Endothelial cell of umbilical vein (primary cell): ENCODE measurements around the gene HUS1. TPM values are rescaled to one million over a fixed set of nuclear protein-coding genes. Genes with fewer than 3 reads are reported as not detected.

ENCODE experiments used
- BruUV-seq: library from RNA; stranded (reverse); fragments of 400-500 nt; replicated peaks from 2 replicates; lab custom pipeline; 2021; lab: Mats Ljungman, UMichigan
- CTCF ChIA-PET: fragments of 300-600, 350-600 bp; sonication (Branson Sonifier 250); formaldehyde crosslinking; loops from one replicate; lab custom pipeline; 2021; ENCODE audit warnings: antibody characterized with exemption, inconsistent platforms; lab: Charles Lee
- POLR2A ChIA-PET: fragments of 300-600, 350-600 bp; sonication (Branson Sonifier 250); formaldehyde crosslinking; loops from one replicate; lab custom pipeline; 2021; ENCODE audit warnings: antibody characterized with exemption, inconsistent platforms; lab: Charles Lee
- DNase-seq: peaks from one replicate; pipeline ENCODE4 v3.0.0-alpha.2; 2011; ENCODE audit warnings: low read depth, low spot score
- FAIRE-seq: peaks from 2 replicates; lab custom pipeline; 2011; peaks lifted over from hg19 to GRCh38; lab: Jason Lieb, UNC
- H2AFZ ChIP-seq: 2 replicates; pipeline ENCODE4 v1.6.0; 2012; ENCODE audit warnings: low read depth, low read length, control low read depth, inconsistent platforms
- H3K27ac ChIP-seq: 2 replicates; pipeline ENCODE4 v1.5.1; 2011; ENCODE audit warnings: low read depth, mild to moderate bottlenecking, control low read depth, low read length, moderate library complexity; ENCODE audit not compliant: insufficient read depth
- H3K27me3 ChIP-seq, 2 experiments: 2 replicates each; pipeline versions ENCODE4 v1.6.0 to v1.6.1; 2011; ENCODE audit warnings: low read length in 2 of 2, mixed read lengths in 1 of 2; ENCODE audit not compliant: control insufficient read depth in 2 of 2, insufficient read depth in 2 of 2
- H3K36me3 ChIP-seq, 2 experiments: 2 replicates in 1 of 2; 3 replicates in 1 of 2; pipeline ENCODE4 v1.5.1; 2011; ENCODE audit warnings: low read length in 2 of 2, mild to moderate bottlenecking in 1 of 2, moderate library complexity in 1 of 2; ENCODE audit not compliant: control insufficient read depth in 2 of 2, insufficient read depth in 2 of 2; ENCODE audit errors: extremely low read depth in 1 of 2
- H3K4me1 ChIP-seq: 3 replicates; pipeline ENCODE4 v1.5.1; 2011; ENCODE audit warnings: mild to moderate bottlenecking, low read length; ENCODE audit not compliant: control insufficient read depth, insufficient read depth; ENCODE audit errors: extremely low read depth
- H3K4me2 ChIP-seq: 2 replicates; pipeline ENCODE4 v1.6.1; 2011; ENCODE audit warnings: low read length, control low read depth, mixed read lengths; ENCODE audit not compliant: insufficient read depth
- H3K4me3 ChIP-seq, 3 experiments: fragments of 200-600 bp in 1 of 3; sonication (generic), shearing (Covaris generic) in 1 of 3; replicated peaks in 1 of 3; 2 replicates each; pipeline ENCODE4 v1.5.1; 2011 to 2016; ENCODE audit warnings: control low read depth in 3 of 3, low read length in 3 of 3, mild to moderate bottlenecking in 2 of 3, inconsistent platforms in 1 of 3, low read depth in 1 of 3, moderate library complexity in 1 of 3; ENCODE audit not compliant: insufficient read depth in 1 of 3
- H3K79me2 ChIP-seq: 2 replicates; pipeline ENCODE4 v1.6.0; 2012; ENCODE audit warnings: low read length, inconsistent platforms; ENCODE audit not compliant: control insufficient read depth, insufficient read depth
- H3K9ac ChIP-seq: replicated peaks from 2 replicates; pipeline ENCODE3; 2011; ENCODE audit warnings: low read length, control low read depth; ENCODE audit not compliant: insufficient read depth; ENCODE audit errors: extremely low read depth
- H3K9me1 ChIP-seq: replicated peaks from 3 replicates; pipeline ENCODE4 v1.6.0; 2011; ENCODE audit warnings: mild to moderate bottlenecking, low read length; ENCODE audit not compliant: control insufficient read depth, insufficient read depth; ENCODE audit errors: extremely low read depth
- H3K9me3 ChIP-seq: replicated peaks from 2 replicates; pipeline ENCODE4 v1.5.1; 2012; ENCODE audit warnings: low read length, inconsistent platforms; ENCODE audit not compliant: control insufficient read depth, insufficient read depth
- H4K20me1 ChIP-seq: replicated peaks from 2 replicates; pipeline ENCODE3; 2011; ENCODE audit warnings: mild to moderate bottlenecking, low read length; ENCODE audit not compliant: control insufficient read depth, insufficient read depth; ENCODE audit errors: extremely low read depth
- EZH2 ChIP-seq: IDR thresholded peaks from 2 replicates; pipeline ENCODE4 v1.6.1; 2012; ENCODE audit warnings: borderline replicate concordance, low read depth, mild to moderate bottlenecking, moderate library complexity, low read length, inconsistent platforms; ENCODE audit not compliant: severe bottlenecking
- MYC ChIP-seq: IDR thresholded peaks from one replicate; pipeline ENCODE4 v1.6.1; 2011; ENCODE audit warnings: mild to moderate bottlenecking, low read depth, low read length
- dilution Hi-C: fragments of 300-500 bp; cut with MboI; formaldehyde crosslinking; loops from one replicate; pipeline ENCODE4 v1.15.0; 2019; ENCODE audit warnings: low sequenced_read_pairs; ENCODE audit not compliant: extremely low pct_ligation_motif_present
- intact Hi-C: fragments of 100-400 bp; cut with micrococcal nuclease; formaldehyde crosslinking; loops from one replicate; pipeline ENCODE4 v1.10.0; 2022
- polyA plus RNA-seq, 4 experiments: library from polyadenylated mRNA; depleted of rRNA in 3 of 4; stranded (reverse) in 3 of 4; unstranded in 1 of 4; fragments of >200 nt; gene quantifications; 2 replicates each; pipeline versions ENCODE4 v1.2.1 to v1.2.3, GENCODE V29; 2011 to 2012; ENCODE audit warnings: missing spikeins in 1 of 4
- total RNA-seq: library from RNA; stranded (reverse); gene quantifications from 2 replicates; pipeline ENCODE4 v1.2.3, GENCODE V29; 2021
- TF ChIP-seq, protein P1 (sequence below), 2 donors: IDR thresholded peaks; 1 replicate in 1 of 2; 2 replicates in 1 of 2; pipeline ENCODE4 v1.5.1; 2011; ENCODE audit warnings: low read length in 2 of 2, mild to moderate bottlenecking in 2 of 2, moderate library complexity in 2 of 2, control low read depth in 1 of 2, inconsistent platforms in 1 of 2, low read depth in 1 of 2; ENCODE audit not compliant: insufficient read depth in 1 of 2; ENCODE audit errors: extremely low read depth in 1 of 2

The HUS1 gene
- total and polyA plus RNA-seq, 2 donors (not counting 3 experiments of a cell fraction or from before 2014, with no cell fraction given) = 21.4 to 49.7 TPM

DNA sequence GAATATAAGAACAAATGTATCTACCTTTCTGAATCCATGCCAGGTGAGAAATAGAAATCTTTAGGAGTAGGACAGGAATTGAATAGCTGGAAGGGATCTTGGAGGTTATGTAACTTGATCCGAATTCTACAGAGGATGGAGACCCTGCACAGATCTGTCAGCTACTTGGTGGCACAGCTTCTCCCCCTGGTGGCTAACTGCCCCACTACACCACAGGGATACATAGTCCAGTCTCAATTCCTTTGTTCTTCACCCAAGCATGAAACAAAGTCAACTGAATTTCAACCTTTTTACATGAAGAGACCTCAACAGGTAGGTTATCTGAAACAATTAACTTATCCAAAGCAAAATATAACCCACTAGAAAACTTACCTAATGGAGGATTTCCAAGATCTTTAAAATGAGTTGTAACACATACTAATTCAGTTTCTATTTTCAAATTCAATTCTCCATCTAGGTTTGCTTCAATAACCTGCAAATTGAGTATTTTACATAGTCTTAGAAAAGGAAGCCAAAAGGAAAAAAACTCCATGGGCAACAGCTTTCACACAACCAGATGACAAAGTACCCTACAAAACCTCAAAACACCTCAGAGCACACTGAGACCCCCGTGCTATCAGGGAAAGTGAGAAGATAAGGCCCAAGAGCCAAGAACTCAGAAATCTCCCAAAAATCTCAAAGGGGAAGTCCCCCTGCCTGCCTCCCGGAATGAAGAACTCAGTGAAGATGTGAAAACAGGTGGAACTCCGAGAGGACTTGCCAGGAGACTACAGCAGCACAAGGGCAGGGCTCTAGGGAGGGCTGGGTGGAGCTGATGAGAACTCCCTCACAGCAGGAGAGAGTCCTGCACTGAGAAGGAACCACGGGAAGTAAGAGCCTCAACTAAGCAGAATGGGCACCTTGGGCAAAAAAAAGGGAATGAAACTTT, 10.3 kb downstream of the HUS1 start:
- no peaks in the 10 kb centered on the region for H4K20me1 ChIP-seq
- no peak overlapping the region for H3K4me3 ChIP-seq
- H3K9ac ChIP-seq = peak overlapping the region; percentile 12
- POLR2A ChIA-PET = interaction anchor here (0.6 to 0.9 kb wide), 2 partner anchors 21 to 24 kb away, joined by 4 to 5 read pairs; partner anchors contain the start of gene PKD1L1
- intact Hi-C loops = loop anchor here (1.0 kb wide), 1 partner anchor 24 kb away; no protein-coding TSS in a partner anchor
- no peaks in the 10 kb centered on the region for H3K9me1 ChIP-seq
- CTCF ChIA-PET = interaction anchor here (0.6 to 9.6 kb wide), 21 partner anchors 8 to 703 kb away, joined by 3 to 371 read pairs (median 5); partner anchors contain the start of gene PKD1L1
- H3K27ac ChIP-seq = peak overlapping the region; percentile 73
- dilution Hi-C loops = no loop called here
- H2AFZ ChIP-seq = no peak overlapping the region
- BruUV-seq = no TSS peak
- H3K36me3 ChIP-seq = peaks cover 35 to 40% of the 10 kb centered on the region in 2 experiments
- H3K4me1 ChIP-seq = peaks cover 32% of the 10 kb centered on the region
- DNase-seq = peak; percentile 90
- peaks cover 1% of the 10 kb centered on the region for H3K79me2 ChIP-seq
- H3K4me2 ChIP-seq = no peak overlapping the region
- peak; percentile 93 for FAIRE-seq
- TF ChIP-seq, protein P1, sequence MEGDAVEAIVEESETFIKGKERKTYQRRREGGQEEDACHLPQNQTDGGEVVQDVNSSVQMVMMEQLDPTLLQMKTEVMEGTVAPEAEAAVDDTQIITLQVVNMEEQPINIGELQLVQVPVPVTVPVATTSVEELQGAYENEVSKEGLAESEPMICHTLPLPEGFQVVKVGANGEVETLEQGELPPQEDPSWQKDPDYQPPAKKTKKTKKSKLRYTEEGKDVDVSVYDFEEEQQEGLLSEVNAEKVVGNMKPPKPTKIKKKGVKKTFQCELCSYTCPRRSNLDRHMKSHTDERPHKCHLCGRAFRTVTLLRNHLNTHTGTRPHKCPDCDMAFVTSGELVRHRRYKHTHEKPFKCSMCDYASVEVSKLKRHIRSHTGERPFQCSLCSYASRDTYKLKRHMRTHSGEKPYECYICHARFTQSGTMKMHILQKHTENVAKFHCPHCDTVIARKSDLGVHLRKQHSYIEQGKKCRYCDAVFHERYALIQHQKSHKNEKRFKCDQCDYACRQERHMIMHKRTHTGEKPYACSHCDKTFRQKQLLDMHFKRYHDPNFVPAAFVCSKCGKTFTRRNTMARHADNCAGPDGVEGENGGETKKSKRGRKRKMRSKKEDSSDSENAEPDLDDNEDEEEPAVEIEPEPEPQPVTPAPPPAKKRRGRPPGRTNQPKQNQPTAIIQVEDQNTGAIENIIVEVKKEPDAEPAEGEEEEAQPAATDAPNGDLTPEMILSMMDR (IDR thresholded peaks at IDR 0.05; ENCODE audit: extremely low read depth in 1 of 2, insufficient read depth in 1 of 2, low read depth in 1 of 2, low read length in 2 of 2) = peak; percentile 91 to 95
- TF ChIP-seq MYC = no peak
- TF ChIP-seq EZH2 = no peak
- H3K9me3 ChIP-seq = no peaks in the 10 kb centered on the region
- no peaks in the 10 kb centered on the region for H3K27me3 ChIP-seq
